ENCODE results near the gene FRMD4B. TPM values are rescaled to one million over a fixed set of nuclear protein-coding genes. Genes with fewer than 3 reads are reported as not detected.

Gene FRMD4B
- total and polyA plus RNA-seq, 9 donors, result 4.2 to 42.0 (median 16.3) TPM

DNA sequence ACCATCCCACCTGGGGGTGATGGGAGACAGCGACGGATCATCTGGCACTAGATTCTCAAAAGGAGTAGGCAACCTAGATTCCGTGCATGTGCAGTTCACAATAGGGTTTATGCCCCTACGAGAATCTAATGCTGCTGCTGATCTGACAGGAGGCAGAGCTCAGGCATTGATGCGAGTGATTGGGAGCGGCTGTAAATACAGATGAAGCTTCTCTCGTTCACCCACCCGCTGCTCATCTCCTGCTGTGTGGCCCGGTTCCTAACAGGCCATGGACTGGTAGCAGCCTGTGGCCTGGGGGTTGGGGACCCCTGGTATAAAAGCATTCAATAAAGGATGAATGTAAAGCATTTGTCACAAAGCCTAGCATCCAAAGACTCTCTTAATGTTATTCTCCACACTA is 126.8 kb downstream of the FRMD4B start:
- H3K9me3 ChIP-seq, result no peaks in the 10 kb centered on the region
- no peak for DNase-seq
- 92 to 97% (median 93%) methylated on average over 9 of the region's 9 CpGs for WGBS, 3 donors
- no peaks in the 10 kb centered on the region for H3K4me1 ChIP-seq (ENCODE audit: insufficient read depth)
- no peak overlapping the region for H3K4me3 ChIP-seq
- no peaks in the 10 kb centered on the region for H3K36me3 ChIP-seq
- no peak for TF ChIP-seq EP300 (IDR thresholded peaks at IDR 0.05)
- TF ChIP-seq POLR2A (IDR thresholded peaks at IDR 0.05), result no peak
- TF ChIP-seq, protein P1, sequence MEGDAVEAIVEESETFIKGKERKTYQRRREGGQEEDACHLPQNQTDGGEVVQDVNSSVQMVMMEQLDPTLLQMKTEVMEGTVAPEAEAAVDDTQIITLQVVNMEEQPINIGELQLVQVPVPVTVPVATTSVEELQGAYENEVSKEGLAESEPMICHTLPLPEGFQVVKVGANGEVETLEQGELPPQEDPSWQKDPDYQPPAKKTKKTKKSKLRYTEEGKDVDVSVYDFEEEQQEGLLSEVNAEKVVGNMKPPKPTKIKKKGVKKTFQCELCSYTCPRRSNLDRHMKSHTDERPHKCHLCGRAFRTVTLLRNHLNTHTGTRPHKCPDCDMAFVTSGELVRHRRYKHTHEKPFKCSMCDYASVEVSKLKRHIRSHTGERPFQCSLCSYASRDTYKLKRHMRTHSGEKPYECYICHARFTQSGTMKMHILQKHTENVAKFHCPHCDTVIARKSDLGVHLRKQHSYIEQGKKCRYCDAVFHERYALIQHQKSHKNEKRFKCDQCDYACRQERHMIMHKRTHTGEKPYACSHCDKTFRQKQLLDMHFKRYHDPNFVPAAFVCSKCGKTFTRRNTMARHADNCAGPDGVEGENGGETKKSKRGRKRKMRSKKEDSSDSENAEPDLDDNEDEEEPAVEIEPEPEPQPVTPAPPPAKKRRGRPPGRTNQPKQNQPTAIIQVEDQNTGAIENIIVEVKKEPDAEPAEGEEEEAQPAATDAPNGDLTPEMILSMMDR (IDR thresholded peaks at IDR 0.05), result no peak
- no peaks in the 10 kb centered on the region for H3K27me3 ChIP-seq
- H3K27ac ChIP-seq, result no peak overlapping the region
- intact Hi-C loops (cut with DNase I), result no loop called here

DNA sequence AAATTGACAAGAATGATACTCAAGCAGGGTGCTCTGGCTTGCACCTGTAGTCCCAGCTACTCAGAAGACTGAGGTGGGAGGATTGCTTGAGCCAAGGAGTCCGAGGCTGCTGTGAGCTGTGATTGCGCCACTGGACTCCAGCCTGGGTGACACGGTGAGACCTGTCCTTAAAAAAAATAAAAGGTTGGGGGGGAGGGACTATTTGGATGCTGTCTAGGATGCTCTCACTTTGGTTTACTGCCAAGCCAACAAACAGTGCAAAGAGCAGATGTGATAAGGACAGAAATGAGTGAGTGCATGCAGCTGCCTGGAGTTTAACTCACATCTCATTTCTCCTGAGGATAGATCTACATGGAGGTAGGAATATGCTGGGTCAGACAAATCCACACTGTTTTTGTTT is 130.0 kb downstream of the FRMD4B start:
- DNase-seq, result no peak
- Histone ChIP-seq H3K36me3 (no peaks in the 10 kb centered on the region), H3K4me1 (ENCODE audit: insufficient read depth) (no peaks in the 10 kb centered on the region), H3K27me3 (no peaks in the 10 kb centered on the region), H3K9me3 (no peaks in the 10 kb centered on the region), H3K4me3 (no peak overlapping the region), H3K27ac (no peak overlapping the region)
- intact Hi-C loops (cut with DNase I), result no loop called here
- TF ChIP-seq, protein P1 (IDR thresholded peaks at IDR 0.05), result no peak
- TF ChIP-seq POLR2A (IDR thresholded peaks at IDR 0.05) (no peak), EP300 (IDR thresholded peaks at IDR 0.05) (no peak)
- 43 to 57% (median 53%) methylated on average over 3 of the region's 3 CpGs for WGBS, 3 donors

DNA sequence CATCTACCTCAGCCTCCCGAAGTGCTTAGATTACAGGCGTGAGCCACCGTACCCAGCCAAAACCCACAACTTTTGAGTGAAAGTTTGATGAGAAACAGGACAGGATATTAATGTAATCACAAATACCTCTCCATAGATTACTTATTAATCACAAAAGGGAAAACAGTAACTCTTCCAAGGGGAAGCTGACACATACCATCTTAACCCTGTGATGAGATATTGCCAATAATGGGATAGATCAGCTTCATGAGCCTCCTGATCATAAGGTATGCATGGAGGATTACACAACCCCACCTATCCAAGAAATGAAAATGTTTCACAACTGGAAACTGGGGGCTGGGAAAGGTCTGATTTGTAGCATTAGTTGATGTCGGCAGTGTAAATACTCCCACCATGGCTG is 131.5 kb downstream of the FRMD4B start:
- no peaks in the 10 kb centered on the region for H3K27me3 ChIP-seq
- no peaks in the 10 kb centered on the region for H3K4me1 ChIP-seq (ENCODE audit: insufficient read depth)
- 83 to 93% (median 89%) methylated on average over 4 of the region's 4 CpGs for WGBS, 3 donors
- H3K36me3 ChIP-seq, result no peaks in the 10 kb centered on the region
- TF ChIP-seq EP300 (IDR thresholded peaks at IDR 0.05) (no peak), POLR2A (IDR thresholded peaks at IDR 0.05) (no peak)
- TF ChIP-seq, protein P1 (IDR thresholded peaks at IDR 0.05), result no peak
- no peak overlapping the region for H3K27ac ChIP-seq
- intact Hi-C loops (cut with DNase I), result no loop called here
- H3K9me3 ChIP-seq, result no peaks in the 10 kb centered on the region
- H3K4me3 ChIP-seq, result no peak overlapping the region
- DNase-seq, result no peak

DNA sequence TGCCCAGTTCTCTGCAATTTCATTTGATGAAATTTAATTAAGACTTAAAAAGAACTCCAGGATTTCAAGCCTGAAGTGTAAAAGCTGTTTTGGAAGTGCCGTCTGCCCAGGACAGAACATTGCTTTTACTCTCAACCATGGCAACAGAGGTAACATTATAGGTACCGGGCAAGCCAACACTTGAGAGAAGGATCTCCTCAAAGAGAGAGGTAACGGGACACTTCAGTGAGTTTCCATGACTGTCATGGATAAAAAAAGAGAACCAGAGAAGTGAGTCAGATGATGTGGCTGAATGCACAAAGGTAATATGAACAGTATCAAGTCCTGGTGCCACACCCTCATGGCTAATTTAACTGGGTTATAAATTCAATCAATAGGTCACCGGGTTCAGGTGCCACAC is 133.3 kb downstream of the FRMD4B start:
- 95 to 98% (median 96%) methylated on average over 4 of the region's 4 CpGs for WGBS, 3 donors
- H3K27me3 ChIP-seq, result no peaks in the 10 kb centered on the region
- DNase-seq, result no peak
- intact Hi-C loops (cut with DNase I), result no loop called here
- TF ChIP-seq POLR2A (IDR thresholded peaks at IDR 0.05) (no peak), EP300 (IDR thresholded peaks at IDR 0.05) (no peak)
- TF ChIP-seq, protein P1 (IDR thresholded peaks at IDR 0.05), result no peak
- H3K27ac ChIP-seq, result no peak overlapping the region
- no peaks in the 10 kb centered on the region for H3K36me3 ChIP-seq
- H3K4me1 ChIP-seq (ENCODE audit: insufficient read depth), result no peaks in the 10 kb centered on the region
- no peaks in the 10 kb centered on the region for H3K9me3 ChIP-seq
- H3K4me3 ChIP-seq, result no peak overlapping the region

DNA sequence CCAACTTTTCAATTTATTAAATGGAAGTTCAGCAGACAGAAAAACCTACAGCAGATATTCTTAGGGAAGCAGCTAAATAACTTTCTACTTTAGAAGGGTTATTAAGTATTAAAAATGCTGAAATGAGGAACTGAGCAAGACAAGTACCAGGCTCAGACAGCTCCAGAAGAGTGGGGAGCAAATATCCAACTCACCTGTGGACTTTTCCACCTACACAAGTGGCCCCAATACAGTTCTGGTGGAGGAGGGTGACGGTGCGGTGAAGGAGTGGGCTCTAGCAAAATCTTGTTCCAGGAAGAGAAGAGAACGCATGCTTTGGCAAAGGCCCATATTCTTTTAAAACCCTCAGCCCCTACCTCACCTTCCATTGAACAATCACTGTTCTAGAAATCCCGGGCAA is 133.7 kb downstream of the FRMD4B start:
- 84 to 91% (median 91%) methylated on average over 4 of the region's 4 CpGs for WGBS, 3 donors
- intact Hi-C loops (cut with DNase I), result no loop called here
- Histone ChIP-seq H3K27me3 (no peaks in the 10 kb centered on the region), H3K9me3 (no peaks in the 10 kb centered on the region), H3K4me1 (ENCODE audit: insufficient read depth) (no peaks in the 10 kb centered on the region), H3K4me3 (no peak overlapping the region), H3K36me3 (no peaks in the 10 kb centered on the region), H3K27ac (no peak overlapping the region)
- DNase-seq, result no peak
- TF ChIP-seq EP300 (IDR thresholded peaks at IDR 0.05) (no peak), POLR2A (IDR thresholded peaks at IDR 0.05) (no peak)
- TF ChIP-seq, protein P1 (IDR thresholded peaks at IDR 0.05), result no peak

Measured in ovary (tissue), 9 donors.